ENCODE data around the gene OTOA. TPM values are rescaled to one million over a fixed set of nuclear protein-coding genes. Genes with fewer than 3 reads are reported as not detected.
"Not testable (repeated sequence)": the region's sequence is repeated elsewhere in the genome, so short reads cannot be mapped to it uniquely, and the experiment has no call there.

The OTOA gene
- total RNA-seq = under 1 TPM; 0.25 to 0.33 TPM

- Mint-ChIP-seq H3K27ac (no peak within 1 kb of the TSS), H3K27me3 (peaks cover 0 to 5% of the 10 kb centered on the region in 2 donors), H3K4me1 (ENCODE audit: low read depth in 2 of 2) (peaks cover 6% of the 10 kb centered on the region in 2 donors), H3K36me3 (no peaks in the 10 kb centered on the region), H3K9me3 (no peaks in the 10 kb centered on the region), H3K4me3 (no peak within 1 kb of the TSS)
- DNase-seq (ENCODE audit: low spot score) = no peak
- peak; percentile 32 to 41 for ATAC-seq
These were observed at the start of gene OTOA for GRCh38 chr16:21663889-21664647. TSS of gene OTOA (plus strand) at chr16:21663968. CDS start at chr16:21678515, 14,547 bp downstream.

GRCh38 chr16:21614896-21615295 is 48.9 kb upstream of the OTOA start:
- Mint-ChIP-seq H3K4me3 (no peak overlapping the region), H3K4me1 (ENCODE audit: low read depth in 2 of 2) (peaks cover 42 to 64% of the 10 kb centered on the region in 2 donors), H3K27ac (peak overlapping the region; percentile 26 to 67), H3K36me3 (peaks cover 16% of the 10 kb centered on the region), H3K27me3 (no peaks in the 10 kb centered on the region), H3K9me3 (no peaks in the 10 kb centered on the region)
- DNase-seq (ENCODE audit: low spot score) (no peak), ATAC-seq (no peak)

GRCh38 chr16:21617607-21618006 is 46.2 kb upstream of the OTOA start:
- H3K9me3 Mint-ChIP-seq = no peaks in the 10 kb centered on the region
- H3K27me3 Mint-ChIP-seq = no peaks in the 10 kb centered on the region
- H3K27ac Mint-ChIP-seq = peak overlapping the region in 1 of 2 donors; percentile 55
- ATAC-seq (peak; percentile 68 to 70), DNase-seq (ENCODE audit: low spot score) (no peak)
- H3K4me1 Mint-ChIP-seq (ENCODE audit: low read depth in 2 of 2) = peaks cover 29 to 43% of the 10 kb centered on the region in 2 donors
- H3K4me3 Mint-ChIP-seq = no peak overlapping the region
- H3K36me3 Mint-ChIP-seq = peaks cover 18% of the 10 kb centered on the region

GRCh38 chr16:21618281-21618680 is 45.5 kb upstream of the OTOA start:
- Mint-ChIP-seq H3K9me3 (no peaks in the 10 kb centered on the region), H3K27me3 (no peaks in the 10 kb centered on the region), H3K4me1 (ENCODE audit: low read depth in 2 of 2) (peaks cover 27 to 41% of the 10 kb centered on the region in 2 donors), H3K27ac (peak overlapping the region in 1 of 2 donors; percentile 55), H3K4me3 (no peak overlapping the region), H3K36me3 (peaks cover 18% of the 10 kb centered on the region)
- no peak for DNase-seq (ENCODE audit: low spot score)
- ATAC-seq = no peak

- Mint-ChIP-seq H3K9me3 (no peaks in the 10 kb centered on the region), H3K4me3 (no peak overlapping the region), H3K4me1 (ENCODE audit: low read depth in 2 of 2) (peaks cover 27 to 34% of the 10 kb centered on the region in 2 donors), H3K27ac (no peak overlapping the region), H3K36me3 (peaks cover 15% of the 10 kb centered on the region), H3K27me3 (no peaks in the 10 kb centered on the region)
- DNase-seq (ENCODE audit: low spot score) = no peak
- no peak for ATAC-seq
These were observed 43.9 kb upstream of the OTOA start for GRCh38 chr16:21619765-21620425.

- Mint-ChIP-seq H3K4me3 (no peak overlapping the region), H3K9me3 (no peaks in the 10 kb centered on the region), H3K27me3 (no peaks in the 10 kb centered on the region), H3K4me1 (ENCODE audit: low read depth in 2 of 2) (peaks cover 30 to 34% of the 10 kb centered on the region in 2 donors), H3K27ac (no peak overlapping the region), H3K36me3 (peaks cover 21% of the 10 kb centered on the region)
- no peak for DNase-seq (ENCODE audit: low spot score)
- no peak for ATAC-seq
These were observed 43.2 kb upstream of the OTOA start for GRCh38 chr16:21620592-21620991.

GRCh38 chr16:21622545-21622944 is 41.2 kb upstream of the OTOA start:
- no peak overlapping the region for H3K27ac Mint-ChIP-seq
- ATAC-seq = no peak
- peaks cover 30 to 32% of the 10 kb centered on the region in 2 donors for H3K4me1 Mint-ChIP-seq (ENCODE audit: low read depth in 2 of 2)
- H3K4me3 Mint-ChIP-seq = no peak overlapping the region
- DNase-seq (ENCODE audit: low spot score) = no peak
- H3K9me3 Mint-ChIP-seq = no peaks in the 10 kb centered on the region
- peaks cover 34% of the 10 kb centered on the region for H3K36me3 Mint-ChIP-seq
- no peaks in the 10 kb centered on the region for H3K27me3 Mint-ChIP-seq

- DNase-seq (ENCODE audit: low spot score) (no peak), ATAC-seq (no peak)
- H3K27ac Mint-ChIP-seq = no peak overlapping the region
- H3K4me1 Mint-ChIP-seq (ENCODE audit: low read depth in 2 of 2) = peaks cover 20 to 25% of the 10 kb centered on the region in 2 donors
- no peaks in the 10 kb centered on the region for H3K9me3 Mint-ChIP-seq
- H3K27me3 Mint-ChIP-seq = no peaks in the 10 kb centered on the region
- H3K36me3 Mint-ChIP-seq = peaks cover 29% of the 10 kb centered on the region
- no peak overlapping the region for H3K4me3 Mint-ChIP-seq
These were observed 38.7 kb upstream of the OTOA start for GRCh38 chr16:21625026-21625425.

- no peaks in the 10 kb centered on the region for H3K9me3 Mint-ChIP-seq
- peak overlapping the region; percentile 84 for H3K4me3 Mint-ChIP-seq
- H3K4me1 Mint-ChIP-seq (ENCODE audit: low read depth in 2 of 2) = peaks cover 20 to 23% of the 10 kb centered on the region in 2 donors
- H3K36me3 Mint-ChIP-seq = peaks cover 28% of the 10 kb centered on the region
- no peak for DNase-seq (ENCODE audit: low spot score)
- H3K27me3 Mint-ChIP-seq = no peaks in the 10 kb centered on the region
- ATAC-seq = peak; percentile 96 to 98
- H3K27ac Mint-ChIP-seq = peak overlapping the region; percentile 86 to 93
These were observed 37.0 kb upstream of the OTOA start for GRCh38 chr16:21626659-21627277.

- no peak for ATAC-seq
- H3K27ac Mint-ChIP-seq = no peak overlapping the region
- H3K27me3 Mint-ChIP-seq = no peaks in the 10 kb centered on the region
- no peak overlapping the region for H3K4me3 Mint-ChIP-seq
- peaks cover 29 to 30% of the 10 kb centered on the region in 2 donors for H3K4me1 Mint-ChIP-seq (ENCODE audit: low read depth in 2 of 2)
- H3K9me3 Mint-ChIP-seq = no peaks in the 10 kb centered on the region
- DNase-seq (ENCODE audit: low spot score) = no peak
- peaks cover 28% of the 10 kb centered on the region for H3K36me3 Mint-ChIP-seq
These were observed 35.5 kb upstream of the OTOA start for GRCh38 chr16:21628121-21628726.

GRCh38 chr16:21628772-21629171 is 35.0 kb upstream of the OTOA start:
- no peaks in the 10 kb centered on the region for H3K27me3 Mint-ChIP-seq
- H3K36me3 Mint-ChIP-seq = peaks cover 28% of the 10 kb centered on the region
- ATAC-seq (no peak), DNase-seq (ENCODE audit: low spot score) (no peak)
- H3K9me3 Mint-ChIP-seq = no peaks in the 10 kb centered on the region
- H3K27ac Mint-ChIP-seq = no peak overlapping the region
- H3K4me1 Mint-ChIP-seq (ENCODE audit: low read depth in 2 of 2) = peaks cover 29 to 30% of the 10 kb centered on the region in 2 donors
- no peak overlapping the region for H3K4me3 Mint-ChIP-seq

GRCh38 chr16:21629616-21630539 is 33.9 kb upstream of the OTOA start:
- H3K9me3 Mint-ChIP-seq; H3K27me3 Mint-ChIP-seq; H3K27ac Mint-ChIP-seq; H3K4me3 Mint-ChIP-seq; ATAC-seq; DNase-seq (ENCODE audit: low spot score): not testable (repeated sequence)
- Mint-ChIP-seq H3K4me1 (ENCODE audit: low read depth in 2 of 2) (peaks cover 29 to 30% of the 10 kb centered on the region in 2 donors), H3K36me3 (peaks cover 25% of the 10 kb centered on the region)

- not testable (repeated sequence) for H3K9me3 Mint-ChIP-seq
- peaks cover 18% of the 10 kb centered on the region for H3K36me3 Mint-ChIP-seq
These were observed 32.9 kb upstream of the OTOA start for GRCh38 chr16:21630866-21631265.

More at GRCh38 chr16:21630866-21631265, 32.9 kb upstream of the OTOA start:
- not testable (repeated sequence) for ATAC-seq; H3K4me3 Mint-ChIP-seq; H3K27ac Mint-ChIP-seq; DNase-seq (ENCODE audit: low spot score); H3K27me3 Mint-ChIP-seq
- peaks cover 24 to 30% of the 10 kb centered on the region in 2 donors for H3K4me1 Mint-ChIP-seq (ENCODE audit: low read depth in 2 of 2)
